ENCODE data around the gene KNDC1.

KNDC1 gene

GRCh38 chr10:133157662-133158436, 2.2 kb upstream of the KNDC1 start:
- H3K9ac ChIP-seq (ENCODE audit: low read depth, low read length) = no peak overlapping the region
- H3K9me3 ChIP-seq (ENCODE audit: control insufficient read depth, insufficient read depth, low read length) = no peaks in the 10 kb centered on the region
- H3K4me3 ChIP-seq (ENCODE audit: low read depth, low read length) = no peak overlapping the region
- 0 out of 2 replicates have a peak, but pooled peaks cover 5% of the 10 kb centered on the region for H3K36me3 ChIP-seq (ENCODE audit: control insufficient read depth, insufficient read depth, low read length)
- peaks cover 28% of the 10 kb centered on the region for H3K4me1 ChIP-seq (ENCODE audit: control insufficient read depth, insufficient read depth, low read length)
- H3K27ac ChIP-seq (ENCODE audit: low read depth, low read length) = no peak overlapping the region
- H3K27me3 ChIP-seq (ENCODE audit: control insufficient read depth, insufficient read depth, low read length) = no peaks in the 10 kb centered on the region

GRCh38 chr10:133158437-133158755, 1.6 kb upstream of the KNDC1 start:
- Histone ChIP-seq H3K9ac (ENCODE audit: low read depth, low read length) (no peak overlapping the region), H3K4me3 (ENCODE audit: low read depth, low read length) (no peak overlapping the region), H3K9me3 (ENCODE audit: control insufficient read depth, insufficient read depth, low read length) (no peaks in the 10 kb centered on the region), H3K27me3 (ENCODE audit: control insufficient read depth, insufficient read depth, low read length) (no peaks in the 10 kb centered on the region), H3K4me1 (ENCODE audit: control insufficient read depth, insufficient read depth, low read length) (peaks cover 28% of the 10 kb centered on the region), H3K27ac (ENCODE audit: low read depth, low read length) (no peak overlapping the region), H3K36me3 (ENCODE audit: control insufficient read depth, insufficient read depth, low read length) (0 out of 2 replicates have a peak, but pooled peaks cover 6% of the 10 kb centered on the region)

- no peak overlapping the region for H3K27ac ChIP-seq (ENCODE audit: low read depth, low read length)
Observed at GRCh38 chr10:133158756-133159610, 1.0 kb upstream of the KNDC1 start.

GRCh38 chr10:133159611-133159949, 439 bp upstream of the KNDC1 start:
- no peak overlapping the region for H3K4me3 ChIP-seq (ENCODE audit: low read depth, low read length)
- H3K9me3 ChIP-seq (ENCODE audit: control insufficient read depth, insufficient read depth, low read length) = no peaks in the 10 kb centered on the region
- H3K36me3 ChIP-seq (ENCODE audit: control insufficient read depth, insufficient read depth, low read length) = 0 out of 2 replicates have a peak, but pooled peaks cover 6% of the 10 kb centered on the region
- peaks cover 32% of the 10 kb centered on the region for H3K4me1 ChIP-seq (ENCODE audit: control insufficient read depth, insufficient read depth, low read length)
- H3K27me3 ChIP-seq (ENCODE audit: control insufficient read depth, insufficient read depth, low read length) = no peaks in the 10 kb centered on the region
- H3K9ac ChIP-seq (ENCODE audit: low read depth, low read length) = no peak overlapping the region
- no peak overlapping the region for H3K27ac ChIP-seq (ENCODE audit: low read depth, low read length)

More at GRCh38 chr10:133158756-133159610, 1.0 kb upstream of the KNDC1 start:
- peaks cover 28% of the 10 kb centered on the region for H3K4me1 ChIP-seq (ENCODE audit: control insufficient read depth, insufficient read depth, low read length)
- H3K9me3 ChIP-seq (ENCODE audit: control insufficient read depth, insufficient read depth, low read length) = no peaks in the 10 kb centered on the region
- 0 out of 2 replicates have a peak, but pooled peaks cover 6% of the 10 kb centered on the region for H3K36me3 ChIP-seq (ENCODE audit: control insufficient read depth, insufficient read depth, low read length)
- H3K4me3 ChIP-seq (ENCODE audit: low read depth, low read length) = no peak overlapping the region
- no peaks in the 10 kb centered on the region for H3K27me3 ChIP-seq (ENCODE audit: control insufficient read depth, insufficient read depth, low read length)
- no peak overlapping the region for H3K9ac ChIP-seq (ENCODE audit: low read depth, low read length)

- no peaks in the 10 kb centered on the region for H3K27me3 ChIP-seq (ENCODE audit: control insufficient read depth, insufficient read depth, low read length)
- H3K9ac ChIP-seq (ENCODE audit: low read depth, low read length) = no peak overlapping the region
Observed at GRCh38 chr10:133160826-133161471, 930 bp downstream of the KNDC1 start.

GRCh38 chr10:133161486-133162109, 1.6 kb downstream of the KNDC1 start:
- Histone ChIP-seq H3K9ac (ENCODE audit: low read depth, low read length) (no peak overlapping the region), H3K9me3 (ENCODE audit: control insufficient read depth, insufficient read depth, low read length) (no peaks in the 10 kb centered on the region), H3K36me3 (ENCODE audit: control insufficient read depth, insufficient read depth, low read length) (0 out of 2 replicates have a peak, but pooled peaks cover 6% of the 10 kb centered on the region), H3K27me3 (ENCODE audit: control insufficient read depth, insufficient read depth, low read length) (no peaks in the 10 kb centered on the region), H3K4me1 (ENCODE audit: control insufficient read depth, insufficient read depth, low read length) (peaks cover 32% of the 10 kb centered on the region), H3K27ac (ENCODE audit: low read depth, low read length) (no peak overlapping the region), H3K4me3 (ENCODE audit: low read depth, low read length) (peak overlapping the region; percentile 73; the same call in 1 of the 2 replicates)

More at GRCh38 chr10:133160826-133161471, 930 bp downstream of the KNDC1 start:
- H3K27ac ChIP-seq (ENCODE audit: low read depth, low read length) = no peak overlapping the region
- H3K4me3 ChIP-seq (ENCODE audit: low read depth, low read length) = peak overlapping the region; percentile 73
- H3K9me3 ChIP-seq (ENCODE audit: control insufficient read depth, insufficient read depth, low read length) = no peaks in the 10 kb centered on the region
- H3K36me3 ChIP-seq (ENCODE audit: control insufficient read depth, insufficient read depth, low read length) = 0 out of 2 replicates have a peak, but pooled peaks cover 6% of the 10 kb centered on the region
- H3K4me1 ChIP-seq (ENCODE audit: control insufficient read depth, insufficient read depth, low read length) = peaks cover 32% of the 10 kb centered on the region

GRCh38 chr10:133162178-133162909, 2.3 kb downstream of the KNDC1 start:
- Histone ChIP-seq H3K9me3 (ENCODE audit: control insufficient read depth, insufficient read depth, low read length) (no peaks in the 10 kb centered on the region), H3K9ac (ENCODE audit: low read depth, low read length) (no peak overlapping the region), H3K27ac (ENCODE audit: low read depth, low read length) (no peak overlapping the region), H3K4me3 (ENCODE audit: low read depth, low read length) (no peak overlapping the region), H3K4me1 (ENCODE audit: control insufficient read depth, insufficient read depth, low read length) (peaks cover 32% of the 10 kb centered on the region), H3K27me3 (ENCODE audit: control insufficient read depth, insufficient read depth, low read length) (no peaks in the 10 kb centered on the region), H3K36me3 (ENCODE audit: control insufficient read depth, insufficient read depth, low read length) (0 out of 2 replicates have a peak, but pooled peaks cover 6% of the 10 kb centered on the region)

- Histone ChIP-seq H3K4me1 (ENCODE audit: control insufficient read depth, insufficient read depth, low read length) (peaks cover 32% of the 10 kb centered on the region), H3K4me3 (ENCODE audit: low read depth, low read length) (no peak overlapping the region), H3K9ac (ENCODE audit: low read depth, low read length) (no peak overlapping the region), H3K9me3 (ENCODE audit: control insufficient read depth, insufficient read depth, low read length) (no peaks in the 10 kb centered on the region), H3K27ac (ENCODE audit: low read depth, low read length) (no peak overlapping the region), H3K36me3 (ENCODE audit: control insufficient read depth, insufficient read depth, low read length) (peaks cover 10% of the 10 kb centered on the region; the same call in 1 of the 2 replicates), H3K27me3 (ENCODE audit: control insufficient read depth, insufficient read depth, low read length) (no peaks in the 10 kb centered on the region)
Observed at GRCh38 chr10:133162910-133163856, 3.2 kb downstream of the KNDC1 start.

GRCh38 chr10:133163889-133164815, 4.1 kb downstream of the KNDC1 start:
- Histone ChIP-seq H3K36me3 (ENCODE audit: control insufficient read depth, insufficient read depth, low read length) (peaks cover 16% of the 10 kb centered on the region), H3K4me3 (ENCODE audit: low read depth, low read length) (no peak overlapping the region), H3K9me3 (ENCODE audit: control insufficient read depth, insufficient read depth, low read length) (no peaks in the 10 kb centered on the region), H3K27ac (ENCODE audit: low read depth, low read length) (no peak overlapping the region), H3K4me1 (ENCODE audit: control insufficient read depth, insufficient read depth, low read length) (peaks cover 22% of the 10 kb centered on the region), H3K27me3 (ENCODE audit: control insufficient read depth, insufficient read depth, low read length) (no peaks in the 10 kb centered on the region), H3K9ac (ENCODE audit: low read depth, low read length) (no peak overlapping the region)

All from HUES48 (cell line).